Left ventricle myocardium inferior (tissue), 1 donor: Measurements from ENCODE around the gene PLBD2. TPM values are rescaled to one million over a fixed set of nuclear protein-coding genes. Genes with fewer than 3 reads are reported as not detected.

Experiments used
- DNase-seq: peaks from one replicate; pipeline ENCODE4 v3.0.0-alpha.2; 2020
- H3K27ac ChIP-seq: fragments of 200-600 bp; replicated peaks from 2 replicates; pipeline ENCODE4 v1.8.0; 2021
- H3K27me3 ChIP-seq: fragments of 200-600 bp; 2 replicates; pipeline ENCODE4 v1.8.0; 2021; ENCODE audit warnings: low read depth
- H3K36me3 ChIP-seq: fragments of 200-600 bp; 2 replicates; pipeline ENCODE4 v1.8.0; 2021
- H3K4me1 ChIP-seq: fragments of 200-600 bp; 2 replicates; pipeline ENCODE4 v1.8.0; 2021
- H3K4me3 ChIP-seq: fragments of 200-600 bp; 2 replicates; pipeline ENCODE4 v1.8.0; 2021; ENCODE audit warnings: mild to moderate bottlenecking, moderate library complexity
- H3K9me3 ChIP-seq: fragments of 200-600 bp; replicated peaks from 2 replicates; pipeline ENCODE4 v1.8.0; 2021
- intact Hi-C: fragments of 100-400 bp; cut with micrococcal nuclease; formaldehyde crosslinking; loops from one replicate; pipeline ENCODE4 v1.11.0; 2022
- total RNA-seq: library from RNA; stranded (reverse); fragmentation: NEBNext Ultra II Directional; extraction: Animal tissue kit (Norgen Biotek cat#: 25700); gene quantifications from one replicate; pipeline ENCODE4 v1.2.1, GENCODE V29; 2021
- TF ChIP-seq, protein P1 (sequence below): fragments of 200-600 bp; IDR thresholded peaks from 2 replicates; pipeline ENCODE4 v1.8.0; 2021; ENCODE audit warnings: antibody characterized with exemption, mild to moderate bottlenecking, borderline replicate concordance
- donor health status: DM: no; HTN: yes; CAD: no; lungs with severe emphysema.

Gene PLBD2
- total RNA-seq, 1 donor from 2014 or later: 28.9 TPM

DNA sequence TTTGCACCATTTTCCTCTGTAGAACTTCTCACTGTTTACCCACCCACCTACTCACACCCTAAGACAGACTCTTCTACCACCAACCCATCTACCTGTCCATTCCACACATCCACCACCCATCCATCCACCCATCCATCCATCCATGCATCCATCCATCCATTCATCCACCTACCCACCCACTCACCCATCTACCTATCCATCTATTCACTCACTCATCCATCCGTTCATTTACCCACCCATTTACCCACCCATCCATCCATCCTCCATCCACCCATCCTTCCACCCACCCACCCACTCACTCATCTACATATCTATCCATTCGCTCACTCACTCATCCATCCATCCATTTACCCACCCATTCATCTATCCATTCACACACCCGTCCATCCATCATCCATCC is 15.1 kb downstream of the PLBD2 start:
- DNase-seq: no peak
- H3K27me3 ChIP-seq: no peaks in the 10 kb centered on the region
- H3K9me3 ChIP-seq: no peaks in the 10 kb centered on the region
- intact Hi-C loops: no loop called here
- H3K4me1 ChIP-seq: peaks cover under 1% of the 10 kb centered on the region
- no peak overlapping the region for H3K4me3 ChIP-seq
- TF ChIP-seq, protein P1, sequence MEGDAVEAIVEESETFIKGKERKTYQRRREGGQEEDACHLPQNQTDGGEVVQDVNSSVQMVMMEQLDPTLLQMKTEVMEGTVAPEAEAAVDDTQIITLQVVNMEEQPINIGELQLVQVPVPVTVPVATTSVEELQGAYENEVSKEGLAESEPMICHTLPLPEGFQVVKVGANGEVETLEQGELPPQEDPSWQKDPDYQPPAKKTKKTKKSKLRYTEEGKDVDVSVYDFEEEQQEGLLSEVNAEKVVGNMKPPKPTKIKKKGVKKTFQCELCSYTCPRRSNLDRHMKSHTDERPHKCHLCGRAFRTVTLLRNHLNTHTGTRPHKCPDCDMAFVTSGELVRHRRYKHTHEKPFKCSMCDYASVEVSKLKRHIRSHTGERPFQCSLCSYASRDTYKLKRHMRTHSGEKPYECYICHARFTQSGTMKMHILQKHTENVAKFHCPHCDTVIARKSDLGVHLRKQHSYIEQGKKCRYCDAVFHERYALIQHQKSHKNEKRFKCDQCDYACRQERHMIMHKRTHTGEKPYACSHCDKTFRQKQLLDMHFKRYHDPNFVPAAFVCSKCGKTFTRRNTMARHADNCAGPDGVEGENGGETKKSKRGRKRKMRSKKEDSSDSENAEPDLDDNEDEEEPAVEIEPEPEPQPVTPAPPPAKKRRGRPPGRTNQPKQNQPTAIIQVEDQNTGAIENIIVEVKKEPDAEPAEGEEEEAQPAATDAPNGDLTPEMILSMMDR: no peak
- no peak overlapping the region for H3K27ac ChIP-seq
- peaks cover 73% of the 10 kb centered on the region for H3K36me3 ChIP-seq

DNA sequence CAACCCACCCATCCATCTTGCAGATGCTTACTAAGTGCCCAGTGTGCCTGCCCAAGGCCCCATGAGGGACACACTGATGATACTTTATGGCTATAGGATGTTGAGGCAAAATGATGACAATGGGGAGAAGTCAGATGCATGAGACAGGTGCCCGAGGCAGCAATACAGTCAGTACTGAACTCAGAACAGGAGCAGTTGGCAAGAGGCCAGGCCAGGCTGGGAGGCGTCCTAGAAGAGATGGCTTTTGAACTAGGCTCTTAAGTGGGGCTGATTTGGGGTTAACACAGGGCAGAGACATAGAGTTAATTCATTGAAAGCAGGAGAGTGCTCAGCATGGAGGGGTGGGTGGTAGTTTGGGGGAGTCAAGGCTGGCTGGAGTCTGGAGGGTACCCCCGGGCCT is 15.6 kb downstream of the PLBD2 start:
- no peak for DNase-seq
- Histone ChIP-seq H3K4me3 (no peak overlapping the region), H3K27me3 (no peaks in the 10 kb centered on the region), H3K36me3 (peaks cover 77% of the 10 kb centered on the region), H3K4me1 (no peaks in the 10 kb centered on the region), H3K27ac (no peak overlapping the region), H3K9me3 (no peaks in the 10 kb centered on the region)
- intact Hi-C loops: no loop called here
- TF ChIP-seq, protein P1: no peak

DNA sequence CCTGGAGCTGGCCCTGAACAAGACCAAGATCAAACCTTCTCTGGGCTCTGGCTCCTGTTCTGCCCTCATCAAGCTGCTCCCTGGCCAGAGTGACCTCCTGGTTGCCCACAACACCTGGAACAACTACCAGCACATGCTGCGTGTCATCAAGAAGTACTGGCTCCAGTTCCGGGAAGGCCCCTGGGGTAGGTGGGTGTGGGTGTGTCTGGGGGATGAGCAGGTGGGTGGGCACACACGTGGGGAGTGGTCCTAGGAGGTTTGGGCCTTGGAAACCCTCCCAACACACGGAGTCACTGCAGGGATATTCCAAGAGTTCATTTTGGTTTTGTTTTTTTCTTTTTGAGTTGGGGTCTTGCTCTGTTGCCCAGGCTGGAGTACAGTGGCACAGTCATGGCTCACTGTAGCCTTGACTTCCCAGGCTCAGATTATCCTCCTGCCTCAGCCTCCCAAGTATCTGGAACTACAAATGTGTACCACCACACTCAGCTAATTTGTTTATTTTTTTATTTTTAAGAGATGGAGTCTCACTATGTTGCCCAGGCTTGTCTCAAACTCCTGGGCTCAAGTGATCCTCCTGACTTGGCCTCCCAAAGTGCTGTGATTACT is 16.5 kb downstream of the PLBD2 start:
- intact Hi-C loops: no loop called here
- TF ChIP-seq, protein P1: no peak
- no peaks in the 10 kb centered on the region for H3K4me1 ChIP-seq

DNA sequence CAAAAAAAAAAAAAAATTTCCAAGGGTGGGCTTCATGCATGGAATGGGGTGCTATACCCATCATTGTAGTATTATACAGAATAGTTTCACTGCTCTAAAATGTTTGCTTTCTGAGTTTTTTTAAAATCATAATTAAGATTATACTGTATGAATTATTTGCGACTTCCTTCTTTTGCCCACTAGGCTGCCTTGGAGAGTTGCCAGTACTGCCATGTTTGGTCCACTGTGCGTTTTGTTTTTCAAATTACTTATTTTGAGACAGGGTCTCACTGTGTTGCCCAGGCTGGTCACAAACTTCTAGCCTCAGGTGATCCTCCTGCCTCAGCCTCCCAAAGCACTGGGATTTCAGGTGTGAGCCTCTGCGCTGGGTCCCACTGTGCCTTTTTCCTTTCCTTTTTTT is 19.9 kb downstream of the PLBD2 start:
- DNase-seq: no peak
- Histone ChIP-seq H3K36me3 (peaks cover 74% of the 10 kb centered on the region), H3K9me3 (no peaks in the 10 kb centered on the region), H3K4me3 (no peak overlapping the region), H3K4me1 (no peaks in the 10 kb centered on the region), H3K27me3 (no peaks in the 10 kb centered on the region), H3K27ac (no peak overlapping the region)
- TF ChIP-seq, protein P1: no peak
- intact Hi-C loops: no loop called here

More for the DNA sequence above, 16.5 kb downstream of the PLBD2 start:
- DNase-seq: no peak
- H3K36me3 ChIP-seq: peaks cover 84% of the 10 kb centered on the region
- no peaks in the 10 kb centered on the region for H3K27me3 ChIP-seq
- no peak overlapping the region for H3K27ac ChIP-seq
- H3K9me3 ChIP-seq: no peaks in the 10 kb centered on the region
- no peak overlapping the region for H3K4me3 ChIP-seq

DNA sequence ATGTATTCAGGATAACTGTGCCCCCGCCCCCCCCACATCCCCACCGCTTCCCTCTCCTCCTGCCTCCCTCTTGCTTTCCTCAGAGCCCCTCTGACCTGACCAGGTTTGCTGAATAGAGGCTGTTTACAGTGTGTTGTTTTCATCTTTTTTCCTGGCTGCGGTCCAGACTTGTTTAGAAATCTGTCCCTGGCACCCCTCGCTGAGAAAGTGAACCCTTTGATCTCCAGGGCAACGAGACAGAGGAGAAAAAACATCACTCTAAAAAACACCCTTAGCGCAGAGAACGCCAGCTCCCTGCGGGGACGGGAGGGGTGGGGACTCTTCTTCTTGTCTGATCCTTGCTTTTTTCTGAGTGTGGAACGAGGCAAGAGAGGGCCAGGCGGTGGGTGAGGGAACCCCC is 22.8 kb downstream of the PLBD2 start:
- H3K9me3 ChIP-seq: no peaks in the 10 kb centered on the region
- no peaks in the 10 kb centered on the region for H3K4me1 ChIP-seq
- TF ChIP-seq, protein P1: no peak
- DNase-seq: no peak
- no peak overlapping the region for H3K27ac ChIP-seq
- no peaks in the 10 kb centered on the region for H3K27me3 ChIP-seq
- H3K36me3 ChIP-seq: peaks cover 78% of the 10 kb centered on the region
- H3K4me3 ChIP-seq: no peak overlapping the region
- intact Hi-C loops: no loop called here

DNA sequence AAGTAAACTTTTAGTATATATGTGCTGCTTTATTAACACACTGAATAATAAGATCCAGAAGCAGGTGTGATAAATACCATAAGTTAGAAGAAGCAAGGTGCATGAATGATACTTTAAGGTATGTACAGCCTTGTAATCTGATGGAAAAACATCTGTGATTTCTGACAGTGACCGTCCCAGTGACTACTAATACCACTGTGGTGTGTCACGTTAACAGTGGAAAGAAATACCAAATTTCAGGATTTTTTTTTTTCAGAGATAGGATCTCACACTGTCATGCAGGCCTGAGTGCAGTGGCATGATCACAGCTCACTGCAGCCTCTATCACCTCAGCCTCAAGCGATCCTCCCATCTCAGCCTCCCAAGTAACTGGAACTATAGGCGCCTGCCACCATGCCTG is 23.8 kb downstream of the PLBD2 start:
- Histone ChIP-seq H3K27me3 (no peaks in the 10 kb centered on the region), H3K4me3 (no peak overlapping the region), H3K9me3 (no peaks in the 10 kb centered on the region), H3K27ac (no peak overlapping the region), H3K36me3 (peaks cover 77% of the 10 kb centered on the region), H3K4me1 (no peaks in the 10 kb centered on the region)
- intact Hi-C loops: no loop called here
- TF ChIP-seq, protein P1: no peak
- DNase-seq: no peak
